NB4 (cell line): ENCODE data around the gene CPXM2.

ENCODE experiments used
- DNase-seq: peaks from one replicate; pipeline ENCODE4 v3.0.0; 2010; ENCODE audit warnings: low read depth
- H3K4me3 ChIP-seq: one replicate; pipeline ENCODE4 v1.5.1; 2011; ENCODE audit warnings: mild to moderate bottlenecking, low read depth, low read length, moderate library complexity
- CTCF ChIP-seq: IDR thresholded peaks from one replicate; pipeline ENCODE4 v1.5.1; 2012; ENCODE audit warnings: low read depth, low read length
- MYC ChIP-seq: IDR thresholded peaks from 2 replicates; pipeline ENCODE4 v1.6.1; 2011; ENCODE audit warnings: low read depth, low read length
- POLR2A ChIP-seq: IDR thresholded peaks from 2 replicates; pipeline ENCODE4 v1.6.1; 2011; ENCODE audit warnings: mild to moderate bottlenecking; ENCODE audit not compliant: insufficient read length; ENCODE audit errors: extremely low read depth
- TF ChIP-seq, protein P1 (sequence below): IDR thresholded peaks from 2 replicates; pipeline ENCODE4 v1.6.1; 2011; ENCODE audit warnings: low read depth, low read length

CPXM2 gene

GRCh38 chr10:123746942-123747341, 144.7 kb downstream of the CPXM2 start:
- TF ChIP-seq MYC (no peak), POLR2A (no peak)
- no peak overlapping the region for H3K4me3 ChIP-seq

DNA sequence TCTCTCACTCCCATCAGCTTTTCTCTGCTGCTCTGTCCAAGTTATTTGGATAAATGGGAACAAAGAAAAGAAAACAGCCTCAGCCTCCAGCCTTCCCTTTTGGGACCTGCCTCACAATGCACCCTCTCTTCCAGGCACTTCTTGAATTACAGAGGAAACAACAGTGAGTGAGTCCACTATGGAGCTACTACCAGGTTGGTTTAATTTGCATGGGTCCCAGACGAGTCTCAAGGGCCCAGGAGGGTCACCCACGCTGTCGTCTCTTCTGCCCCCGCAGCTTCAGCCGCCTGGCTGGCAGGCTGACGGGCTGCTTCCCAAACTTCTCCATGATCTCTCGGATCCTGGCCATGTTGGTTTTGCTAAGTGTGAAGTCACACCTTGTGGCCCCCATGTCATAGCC, 145.1 kb downstream of the CPXM2 start:
- no peak for DNase-seq
- H3K4me3 ChIP-seq, result no peak overlapping the region
- TF ChIP-seq POLR2A (no peak), MYC (no peak), CTCF (no peak)
- TF ChIP-seq, protein P1, sequence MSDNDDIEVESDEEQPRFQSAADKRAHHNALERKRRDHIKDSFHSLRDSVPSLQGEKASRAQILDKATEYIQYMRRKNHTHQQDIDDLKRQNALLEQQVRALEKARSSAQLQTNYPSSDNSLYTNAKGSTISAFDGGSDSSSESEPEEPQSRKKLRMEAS, result no peak

More at GRCh38 chr10:123746942-123747341, 144.7 kb downstream of the CPXM2 start:
- DNase-seq, result no peak

- TF ChIP-seq POLR2A, result no peak
- no peak for TF ChIP-seq CTCF
- no peak for TF ChIP-seq MYC
- TF ChIP-seq, protein P1, result no peak
- no peak overlapping the region for H3K4me3 ChIP-seq
- no peak for DNase-seq
Observed at GRCh38 chr10:123746061-123746460, 145.5 kb downstream of the CPXM2 start.

- TF ChIP-seq MYC (no peak), CTCF (no peak), POLR2A (no peak)
- TF ChIP-seq, protein P1, result no peak
- no peak overlapping the region for H3K4me3 ChIP-seq
- no peak for DNase-seq
Observed at GRCh38 chr10:123744224-123744536, 147.4 kb downstream of the CPXM2 start.

DNA sequence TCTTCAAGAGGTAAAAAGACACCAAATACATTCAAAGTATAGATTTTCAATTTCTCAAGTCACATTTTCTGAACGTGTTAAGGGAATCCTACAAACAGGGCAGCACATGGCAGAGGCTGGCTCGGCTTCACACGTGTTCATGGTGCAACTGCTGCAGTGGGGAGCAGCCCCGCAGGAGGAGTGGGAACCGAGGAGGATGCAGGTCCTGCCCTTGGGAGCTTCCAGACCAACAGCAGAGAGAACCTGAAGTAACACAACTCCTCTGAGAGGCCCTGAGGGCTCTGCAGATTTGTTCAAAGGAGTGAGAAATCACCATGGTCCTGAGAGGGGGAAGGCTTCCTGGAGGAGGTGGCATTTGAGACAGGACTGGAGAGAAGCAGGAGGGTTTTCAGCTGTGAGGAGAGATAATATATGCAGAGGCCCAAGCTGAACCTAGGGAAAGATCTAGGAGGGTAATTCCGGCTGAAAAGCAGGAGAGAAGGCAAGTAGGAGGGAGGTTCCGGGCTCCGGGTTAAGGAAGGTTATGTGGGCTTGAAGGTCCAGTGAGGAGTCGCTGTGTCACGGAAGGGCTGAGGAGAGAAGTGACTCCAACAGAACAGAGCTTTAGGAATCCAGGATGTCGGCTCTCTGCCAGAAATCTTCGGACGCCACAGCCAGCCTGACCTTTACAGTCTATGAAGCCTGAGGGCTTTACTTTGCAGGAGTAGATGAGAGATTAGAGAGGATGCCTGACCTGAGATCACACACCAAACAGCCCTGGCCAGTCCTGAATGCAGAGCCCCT, 148.0 kb downstream of the CPXM2 start:
- TF ChIP-seq POLR2A, result no peak
- TF ChIP-seq CTCF, result no peak
- no peak for TF ChIP-seq MYC
- TF ChIP-seq, protein P1, result no peak
- DNase-seq, result no peak
- H3K4me3 ChIP-seq, result no peak overlapping the region

GRCh38 chr10:123742751-123743440, 148.7 kb downstream of the CPXM2 start:
- no peak for DNase-seq

More at GRCh38 chr10:123742751-123743440, 148.7 kb downstream of the CPXM2 start:
- H3K4me3 ChIP-seq, result no peak overlapping the region
- no peak for TF ChIP-seq POLR2A
- no peak for TF ChIP-seq MYC
- TF ChIP-seq, protein P1, result no peak
- no peak for TF ChIP-seq CTCF
